DOHH2 (cell line): ENCODE results near the gene MAPKBP1.

ENCODE experiments used
- H3F3A ChIP-seq: fragments of 200-600 bp; sonication (generic), shearing (Covaris generic); 2 replicates; pipeline ENCODE4 v1.6.0; 2016; ENCODE audit warnings: antibody characterized with exemption, mild to moderate bottlenecking; ENCODE audit not compliant: control insufficient read depth, insufficient read depth
- H3K27ac ChIP-seq: fragments of 200-600 bp; sonication (generic); 2 replicates; pipeline ENCODE4 v1.5.1; 2014; ENCODE audit warnings: low read depth, mild to moderate bottlenecking, low read length, moderate library complexity
- H3K27me3 ChIP-seq: fragments of 200-600 bp; sonication (generic); 2 replicates; pipeline ENCODE4 v1.6.1; 2014; ENCODE audit warnings: mild to moderate bottlenecking, low read length, mixed read lengths; ENCODE audit not compliant: control insufficient read depth
- H3K36me3 ChIP-seq: fragments of 200-600 bp; sonication (generic); 2 replicates; pipeline ENCODE4 v1.6.1; 2014; ENCODE audit warnings: mild to moderate bottlenecking, low read length, moderate library complexity, mixed read lengths; ENCODE audit not compliant: control insufficient read depth
- H3K4me1 ChIP-seq: fragments of 200-600 bp; sonication (generic); 2 replicates; pipeline ENCODE4 v1.6.1; 2014; ENCODE audit warnings: mild to moderate bottlenecking, low read length, mixed read lengths; ENCODE audit not compliant: control insufficient read depth
- H3K4me2 ChIP-seq: fragments of 200-600 bp; sonication (generic); 2 replicates; pipeline ENCODE4 v1.6.0; 2014; ENCODE audit warnings: mild to moderate bottlenecking, low read length, moderate library complexity
- H3K4me3 ChIP-seq: fragments of 200-600 bp; sonication (generic); 2 replicates; pipeline ENCODE4 v1.5.1; 2014; ENCODE audit warnings: mild to moderate bottlenecking, low read length, mixed read lengths
- H3K79me2 ChIP-seq: fragments of 200-600 bp; sonication (generic); 2 replicates; pipeline ENCODE4 v1.6.1; 2014; ENCODE audit warnings: mild to moderate bottlenecking, low read length, mixed read lengths; ENCODE audit not compliant: control insufficient read depth
- H3K9me2 ChIP-seq: fragments of 200-600 bp; sonication (generic); replicated peaks from 2 replicates; pipeline ENCODE4 v1.6.1; 2014; ENCODE audit warnings: mild to moderate bottlenecking, low read length, mixed read lengths; ENCODE audit not compliant: control insufficient read depth
- H3K9me3 ChIP-seq: fragments of 200-600 bp; sonication (generic); 2 replicates; pipeline ENCODE4 v1.6.1; 2014; ENCODE audit warnings: antibody characterized with exemption, low read length, mixed read lengths; ENCODE audit not compliant: control insufficient read depth, insufficient read depth
- H4K20me1 ChIP-seq: fragments of 200-600 bp; sonication (generic); 2 replicates; pipeline ENCODE4 v1.6.0; 2014; ENCODE audit warnings: low read depth, mild to moderate bottlenecking, antibody characterized with exemption, low read length, moderate library complexity; ENCODE audit not compliant: control insufficient read depth, insufficient read depth
- EZH2phosphoT487 ChIP-seq: fragments of 200-600 bp; sonication (generic); IDR thresholded peaks from 2 replicates; pipeline ENCODE4 v1.6.1; 2017; ENCODE audit warnings: borderline replicate concordance, mild to moderate bottlenecking, antibody characterized with exemption, low read length, moderate library complexity, mixed read lengths
- TF ChIP-seq, protein P1 (sequence below): fragments of 200-600 bp; sonication (generic); IDR thresholded peaks from one replicate; pipeline ENCODE4 v1.5.1; 2014; ENCODE audit warnings: antibody characterized with exemption, mild to moderate bottlenecking, low read depth, low read length; ENCODE audit not compliant: poor library complexity, severe bottlenecking

MAPKBP1 gene

DNA sequence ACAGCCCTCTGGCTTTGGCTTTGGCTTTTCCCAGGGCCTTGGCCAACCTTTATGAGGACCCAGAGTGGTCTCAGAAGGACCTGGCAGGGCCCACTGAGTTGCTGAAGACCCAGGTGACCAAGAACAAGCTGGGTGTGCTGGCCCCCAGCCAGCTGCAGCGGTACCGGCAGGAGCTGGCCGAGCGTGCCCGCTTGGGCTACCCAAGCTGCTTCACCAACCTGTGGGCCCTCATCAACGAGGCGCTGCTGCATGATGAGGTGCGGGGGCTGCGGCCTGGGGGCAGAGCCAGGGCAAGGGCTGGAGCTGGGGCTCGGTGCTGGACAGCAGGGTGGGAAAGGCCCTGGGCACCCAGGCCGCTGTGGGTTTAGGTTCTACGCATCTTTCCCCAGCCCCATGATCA is 70.5 kb downstream of the MAPKBP1 start:
- H3F3A ChIP-seq = no peaks in the 10 kb centered on the region
- H3K36me3 ChIP-seq = no peaks in the 10 kb centered on the region
- H3K27ac ChIP-seq = no peak overlapping the region
- H4K20me1 ChIP-seq = no peaks in the 10 kb centered on the region
- H3K4me2 ChIP-seq = no peak overlapping the region
- H3K9me2 ChIP-seq = no peaks in the 10 kb centered on the region
- no peaks in the 10 kb centered on the region for H3K27me3 ChIP-seq
- TF ChIP-seq, protein P1, sequence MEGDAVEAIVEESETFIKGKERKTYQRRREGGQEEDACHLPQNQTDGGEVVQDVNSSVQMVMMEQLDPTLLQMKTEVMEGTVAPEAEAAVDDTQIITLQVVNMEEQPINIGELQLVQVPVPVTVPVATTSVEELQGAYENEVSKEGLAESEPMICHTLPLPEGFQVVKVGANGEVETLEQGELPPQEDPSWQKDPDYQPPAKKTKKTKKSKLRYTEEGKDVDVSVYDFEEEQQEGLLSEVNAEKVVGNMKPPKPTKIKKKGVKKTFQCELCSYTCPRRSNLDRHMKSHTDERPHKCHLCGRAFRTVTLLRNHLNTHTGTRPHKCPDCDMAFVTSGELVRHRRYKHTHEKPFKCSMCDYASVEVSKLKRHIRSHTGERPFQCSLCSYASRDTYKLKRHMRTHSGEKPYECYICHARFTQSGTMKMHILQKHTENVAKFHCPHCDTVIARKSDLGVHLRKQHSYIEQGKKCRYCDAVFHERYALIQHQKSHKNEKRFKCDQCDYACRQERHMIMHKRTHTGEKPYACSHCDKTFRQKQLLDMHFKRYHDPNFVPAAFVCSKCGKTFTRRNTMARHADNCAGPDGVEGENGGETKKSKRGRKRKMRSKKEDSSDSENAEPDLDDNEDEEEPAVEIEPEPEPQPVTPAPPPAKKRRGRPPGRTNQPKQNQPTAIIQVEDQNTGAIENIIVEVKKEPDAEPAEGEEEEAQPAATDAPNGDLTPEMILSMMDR = no peak
- TF ChIP-seq EZH2phosphoT487 = no peak
- H3K4me1 ChIP-seq = no peaks in the 10 kb centered on the region
- H3K9me3 ChIP-seq = no peaks in the 10 kb centered on the region
- no peaks in the 10 kb centered on the region for H3K79me2 ChIP-seq
- no peak overlapping the region for H3K4me3 ChIP-seq

DNA sequence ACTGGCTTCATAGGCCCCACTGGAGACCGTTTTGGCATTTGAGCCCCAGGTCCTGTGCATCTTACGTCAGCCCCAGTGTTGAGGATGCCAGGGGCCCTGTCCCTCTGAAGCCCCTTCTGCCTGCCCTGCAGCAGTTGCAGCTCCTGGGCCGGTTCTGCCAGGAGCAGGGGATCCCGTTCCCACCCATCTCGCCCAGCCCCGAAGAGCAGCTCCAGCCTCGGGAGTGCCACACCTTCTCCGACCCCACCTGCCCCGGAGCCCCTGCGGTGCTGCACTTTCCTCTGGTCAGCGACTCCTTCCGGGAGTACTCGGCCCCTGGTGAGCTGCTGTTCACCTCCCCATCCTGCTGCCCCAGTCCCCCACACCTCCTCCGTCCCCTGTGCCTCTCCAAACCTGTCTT is 72.9 kb downstream of the MAPKBP1 start:
- Histone ChIP-seq H3K27ac (no peak overlapping the region), H3K4me3 (no peak overlapping the region), H3K4me1 (no peaks in the 10 kb centered on the region), H3K4me2 (no peak overlapping the region), H3K27me3 (no peaks in the 10 kb centered on the region), H4K20me1 (no peaks in the 10 kb centered on the region), H3F3A (no peaks in the 10 kb centered on the region), H3K36me3 (no peaks in the 10 kb centered on the region), H3K9me3 (no peaks in the 10 kb centered on the region), H3K79me2 (no peaks in the 10 kb centered on the region), H3K9me2 (no peaks in the 10 kb centered on the region)
- TF ChIP-seq, protein P1 = no peak

- TF ChIP-seq, protein P1 = no peak
- TF ChIP-seq EZH2phosphoT487 = no peak
- no peak overlapping the region for H3K4me3 ChIP-seq
- no peaks in the 10 kb centered on the region for H3K79me2 ChIP-seq
- H3K27me3 ChIP-seq = no peaks in the 10 kb centered on the region
- no peak overlapping the region for H3K27ac ChIP-seq
- H3F3A ChIP-seq = no peaks in the 10 kb centered on the region
- H3K9me3 ChIP-seq = no peaks in the 10 kb centered on the region
- H3K4me1 ChIP-seq = no peaks in the 10 kb centered on the region
- no peaks in the 10 kb centered on the region for H3K9me2 ChIP-seq
- no peaks in the 10 kb centered on the region for H4K20me1 ChIP-seq
- H3K36me3 ChIP-seq = no peaks in the 10 kb centered on the region
- H3K4me2 ChIP-seq = no peak overlapping the region
Measured at GRCh38 chr15:41847981-41848380, 73.7 kb downstream of the MAPKBP1 start.

DNA sequence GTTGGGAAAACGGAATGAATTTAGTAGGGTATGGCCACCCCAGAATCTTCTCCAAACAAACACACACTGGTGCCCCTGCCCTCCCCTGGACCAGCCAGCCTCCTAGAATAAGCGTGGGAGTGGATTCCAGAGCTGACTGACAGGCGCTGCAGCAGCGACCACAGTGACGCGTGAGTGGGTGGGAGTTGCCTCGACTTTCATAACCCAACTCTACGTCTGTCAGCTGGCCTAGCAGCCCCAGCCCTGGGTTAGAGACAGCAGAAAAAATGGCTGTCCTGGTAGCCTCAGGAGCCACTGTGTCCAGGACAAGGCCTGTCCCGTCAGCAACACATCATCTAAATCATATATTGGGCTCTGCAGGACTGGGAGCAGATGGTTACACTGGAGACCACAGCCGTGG is 74.3 kb downstream of the MAPKBP1 start:
- no peak overlapping the region for H3K4me2 ChIP-seq
- no peaks in the 10 kb centered on the region for H3K4me1 ChIP-seq
- no peaks in the 10 kb centered on the region for H3F3A ChIP-seq
- no peaks in the 10 kb centered on the region for H4K20me1 ChIP-seq
- TF ChIP-seq, protein P1 = no peak
- no peak overlapping the region for H3K4me3 ChIP-seq
- no peak overlapping the region for H3K27ac ChIP-seq
- no peaks in the 10 kb centered on the region for H3K9me3 ChIP-seq
- H3K9me2 ChIP-seq = no peaks in the 10 kb centered on the region
- H3K79me2 ChIP-seq = no peaks in the 10 kb centered on the region
- no peaks in the 10 kb centered on the region for H3K27me3 ChIP-seq
- no peaks in the 10 kb centered on the region for H3K36me3 ChIP-seq
